Measurements from ENCODE around the gene PHKB. TPM values are rescaled to one million over a fixed set of nuclear protein-coding genes. Genes with fewer than 3 reads are reported as not detected.
"Not testable (repeated sequence)": the region's sequence is repeated elsewhere in the genome, so short reads cannot be mapped to it uniquely, and the experiment has no call there.

PHKB gene
- total RNA-seq, 2 donors from 2014 or later, result 75.7 to 93.8 TPM

DNA sequence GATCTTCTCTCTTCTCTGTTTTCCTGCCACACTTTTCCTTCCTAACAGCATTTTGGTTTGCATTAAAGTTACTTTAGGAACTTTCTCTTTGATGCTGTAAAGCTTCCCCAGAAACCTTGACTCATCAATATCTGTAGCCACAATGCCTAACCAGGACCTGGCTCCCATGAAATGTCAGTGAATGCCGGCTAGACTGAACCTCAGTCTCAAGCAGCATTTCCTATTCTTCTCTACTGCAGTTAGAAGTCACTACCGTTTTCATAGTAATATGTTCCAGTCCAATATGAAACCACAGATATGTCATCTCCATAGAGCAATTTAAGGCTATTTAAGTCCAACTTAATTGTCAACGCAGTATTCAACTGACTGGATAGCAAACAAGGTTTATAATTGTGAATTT lies 29.2 kb upstream of the PHKB start:
- TF ChIP-seq, protein P1, sequence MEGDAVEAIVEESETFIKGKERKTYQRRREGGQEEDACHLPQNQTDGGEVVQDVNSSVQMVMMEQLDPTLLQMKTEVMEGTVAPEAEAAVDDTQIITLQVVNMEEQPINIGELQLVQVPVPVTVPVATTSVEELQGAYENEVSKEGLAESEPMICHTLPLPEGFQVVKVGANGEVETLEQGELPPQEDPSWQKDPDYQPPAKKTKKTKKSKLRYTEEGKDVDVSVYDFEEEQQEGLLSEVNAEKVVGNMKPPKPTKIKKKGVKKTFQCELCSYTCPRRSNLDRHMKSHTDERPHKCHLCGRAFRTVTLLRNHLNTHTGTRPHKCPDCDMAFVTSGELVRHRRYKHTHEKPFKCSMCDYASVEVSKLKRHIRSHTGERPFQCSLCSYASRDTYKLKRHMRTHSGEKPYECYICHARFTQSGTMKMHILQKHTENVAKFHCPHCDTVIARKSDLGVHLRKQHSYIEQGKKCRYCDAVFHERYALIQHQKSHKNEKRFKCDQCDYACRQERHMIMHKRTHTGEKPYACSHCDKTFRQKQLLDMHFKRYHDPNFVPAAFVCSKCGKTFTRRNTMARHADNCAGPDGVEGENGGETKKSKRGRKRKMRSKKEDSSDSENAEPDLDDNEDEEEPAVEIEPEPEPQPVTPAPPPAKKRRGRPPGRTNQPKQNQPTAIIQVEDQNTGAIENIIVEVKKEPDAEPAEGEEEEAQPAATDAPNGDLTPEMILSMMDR (IDR thresholded peaks at IDR 0.05), result no peak
- Histone ChIP-seq H3K36me3 (peaks cover 3% of the 10 kb centered on the region), H3K9me3 (no peaks in the 10 kb centered on the region), H3K4me3 (no peak overlapping the region), H3K4me1 (ENCODE audit: control insufficient read depth in 1 of 2, low read depth in 2 of 2) (no peaks in the 10 kb centered on the region), H3K27ac (no peak overlapping the region), H3K27me3 (replicated peaks; ENCODE audit: insufficient read depth) (no peaks in the 10 kb centered on the region)
- DNase-seq (ENCODE audit: low spot score) (no peak), ATAC-seq (ENCODE audit: insufficient number of reproducible peaks, low FRiP score, low read depth) (no peak)

- not testable (repeated sequence) for H3K4me1 ChIP-seq (ENCODE audit: control insufficient read depth in 1 of 2, low read depth in 2 of 2); DNase-seq (ENCODE audit: low spot score); H3K4me3 ChIP-seq; ATAC-seq (ENCODE audit: insufficient number of reproducible peaks, low FRiP score, low read depth); H3K36me3 ChIP-seq; H3K27ac ChIP-seq; H3K9me3 ChIP-seq; H3K27me3 ChIP-seq (replicated peaks; ENCODE audit: insufficient read depth)
Observed at GRCh38 chr16:47434274-47434673, 26.9 kb upstream of the PHKB start.

GRCh38 chr16:47440066-47440465 lies 21.1 kb upstream of the PHKB start:
- not testable (repeated sequence) for H3K4me3 ChIP-seq; H3K27ac ChIP-seq; DNase-seq (ENCODE audit: low spot score); H3K36me3 ChIP-seq; H3K4me1 ChIP-seq (ENCODE audit: control insufficient read depth in 1 of 2, low read depth in 2 of 2); ATAC-seq (ENCODE audit: insufficient number of reproducible peaks, low FRiP score, low read depth); H3K9me3 ChIP-seq; H3K27me3 ChIP-seq (replicated peaks; ENCODE audit: insufficient read depth)

DNA sequence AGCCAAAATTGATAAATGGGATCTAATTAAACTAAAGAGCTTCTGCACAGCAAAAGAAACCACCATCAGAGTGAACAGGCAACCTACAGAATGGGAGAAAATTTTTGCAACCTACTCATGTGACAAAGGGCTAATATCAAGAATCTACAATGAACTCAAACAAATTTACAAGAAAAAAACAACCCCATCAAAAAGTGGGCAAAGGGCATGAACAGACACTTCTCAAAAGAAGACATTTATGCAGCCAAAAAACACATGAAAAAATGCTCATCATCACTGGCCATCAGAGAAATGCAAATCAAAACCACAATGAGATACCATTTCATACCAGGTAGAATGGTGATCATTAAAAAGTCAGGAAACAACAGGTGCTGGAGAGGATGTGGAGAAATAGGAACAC lies 18.2 kb upstream of the PHKB start:
- not testable (repeated sequence) for H3K36me3 ChIP-seq; ATAC-seq (ENCODE audit: insufficient number of reproducible peaks, low FRiP score, low read depth); H3K27ac ChIP-seq; H3K27me3 ChIP-seq (replicated peaks; ENCODE audit: insufficient read depth); DNase-seq (ENCODE audit: low spot score); H3K9me3 ChIP-seq; H3K4me3 ChIP-seq; H3K4me1 ChIP-seq (ENCODE audit: control insufficient read depth in 1 of 2, low read depth in 2 of 2)

DNA sequence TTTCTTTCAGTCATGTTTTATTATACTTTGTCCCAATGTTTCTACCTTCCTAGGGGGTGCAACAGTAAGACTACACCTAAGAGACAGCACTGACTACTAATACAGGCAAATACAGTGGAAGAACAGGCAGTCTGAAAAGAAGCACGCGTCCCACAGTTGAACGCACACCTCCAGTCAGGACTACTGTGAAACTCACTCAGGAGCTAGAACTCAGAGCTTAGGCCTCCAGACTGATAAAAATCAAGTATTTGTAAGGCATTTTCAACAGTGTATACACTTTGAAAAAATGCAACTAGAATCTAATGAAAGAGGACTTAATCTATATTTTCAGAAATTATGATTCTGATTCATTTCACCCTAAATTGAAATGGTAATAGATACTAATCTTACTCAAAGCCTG lies 14.7 kb upstream of the PHKB start:
- H3K9me3 ChIP-seq, result no peaks in the 10 kb centered on the region
- H3K36me3 ChIP-seq, result no peaks in the 10 kb centered on the region
- H3K27me3 ChIP-seq (replicated peaks; ENCODE audit: insufficient read depth), result no peaks in the 10 kb centered on the region
- ATAC-seq (ENCODE audit: insufficient number of reproducible peaks, low FRiP score, low read depth) (no peak), DNase-seq (ENCODE audit: low spot score) (no peak)
- H3K4me1 ChIP-seq (ENCODE audit: control insufficient read depth in 1 of 2, low read depth in 2 of 2), result no peaks in the 10 kb centered on the region
- no peak overlapping the region for H3K4me3 ChIP-seq
- TF ChIP-seq, protein P1 (IDR thresholded peaks at IDR 0.05), result no peak
- H3K27ac ChIP-seq, result no peak overlapping the region

DNA sequence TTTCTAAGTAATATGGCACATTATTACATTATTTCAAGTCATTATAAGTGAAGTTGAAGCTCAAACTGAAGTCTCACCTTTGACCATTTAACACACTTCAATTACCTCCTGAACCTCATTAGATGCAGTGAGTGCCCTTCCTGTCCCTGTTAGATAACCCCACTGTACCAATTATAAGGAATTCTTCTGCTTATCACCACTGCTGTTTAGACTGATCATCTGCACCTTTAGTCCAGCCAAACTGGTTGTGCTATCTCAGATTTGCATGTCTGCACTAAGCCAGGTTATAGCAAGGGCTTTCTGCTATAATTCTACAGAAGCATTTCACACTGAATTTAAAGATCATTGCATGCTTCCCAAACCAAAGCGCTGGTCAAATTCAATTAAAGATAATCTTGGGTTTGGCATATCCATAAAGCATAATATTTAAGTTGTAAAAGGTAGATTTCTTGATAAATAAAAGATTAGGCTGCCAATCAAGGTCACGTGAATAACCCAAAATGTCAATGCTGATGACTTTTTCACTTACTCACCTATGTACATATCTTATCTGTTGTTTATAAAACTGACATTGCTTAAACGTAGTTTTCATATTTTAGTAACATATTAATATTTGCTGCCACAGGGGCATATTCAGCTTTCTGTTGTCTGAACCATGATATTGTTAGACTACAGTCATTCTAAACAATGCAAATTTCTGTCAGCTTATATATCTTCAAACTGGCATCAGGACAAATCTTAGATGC lies 12.1 kb upstream of the PHKB start:
- Histone ChIP-seq H3K4me1 (ENCODE audit: control insufficient read depth in 1 of 2, low read depth in 2 of 2) (no peaks in the 10 kb centered on the region), H3K9me3 (no peaks in the 10 kb centered on the region), H3K36me3 (peaks cover 11% of the 10 kb centered on the region), H3K27me3 (replicated peaks; ENCODE audit: insufficient read depth) (no peaks in the 10 kb centered on the region), H3K27ac (no peak overlapping the region), H3K4me3 (no peak overlapping the region)
- DNase-seq (ENCODE audit: low spot score) (no peak), ATAC-seq (ENCODE audit: insufficient number of reproducible peaks, low FRiP score, low read depth) (no peak)
- TF ChIP-seq, protein P1 (IDR thresholded peaks at IDR 0.05), result no peak

GRCh38 chr16:47449788-47450187 lies 11.3 kb upstream of the PHKB start:
- DNase-seq (ENCODE audit: low spot score), result no peak
- H3K4me1 ChIP-seq (ENCODE audit: control insufficient read depth in 1 of 2, low read depth in 2 of 2), result no peaks in the 10 kb centered on the region
- H3K9me3 ChIP-seq, result no peaks in the 10 kb centered on the region
- no peak overlapping the region for H3K27ac ChIP-seq
- TF ChIP-seq, protein P1 (IDR thresholded peaks at IDR 0.05), result no peak
- peaks cover 13% of the 10 kb centered on the region for H3K36me3 ChIP-seq
- ATAC-seq (ENCODE audit: insufficient number of reproducible peaks, low FRiP score, low read depth), result no peak
- H3K27me3 ChIP-seq (replicated peaks; ENCODE audit: insufficient read depth), result no peaks in the 10 kb centered on the region
- H3K4me3 ChIP-seq, result no peak overlapping the region
